ENCODE measurements around the gene KLHL36.
A peak's percentile ranks its signal among the peaks of the same experiment; 100 is the strongest.
"Not testable (repeated sequence)": the region's sequence is repeated elsewhere in the genome, so short reads cannot be mapped to it uniquely, and the experiment has no call there.

The KLHL36 gene

DNA sequence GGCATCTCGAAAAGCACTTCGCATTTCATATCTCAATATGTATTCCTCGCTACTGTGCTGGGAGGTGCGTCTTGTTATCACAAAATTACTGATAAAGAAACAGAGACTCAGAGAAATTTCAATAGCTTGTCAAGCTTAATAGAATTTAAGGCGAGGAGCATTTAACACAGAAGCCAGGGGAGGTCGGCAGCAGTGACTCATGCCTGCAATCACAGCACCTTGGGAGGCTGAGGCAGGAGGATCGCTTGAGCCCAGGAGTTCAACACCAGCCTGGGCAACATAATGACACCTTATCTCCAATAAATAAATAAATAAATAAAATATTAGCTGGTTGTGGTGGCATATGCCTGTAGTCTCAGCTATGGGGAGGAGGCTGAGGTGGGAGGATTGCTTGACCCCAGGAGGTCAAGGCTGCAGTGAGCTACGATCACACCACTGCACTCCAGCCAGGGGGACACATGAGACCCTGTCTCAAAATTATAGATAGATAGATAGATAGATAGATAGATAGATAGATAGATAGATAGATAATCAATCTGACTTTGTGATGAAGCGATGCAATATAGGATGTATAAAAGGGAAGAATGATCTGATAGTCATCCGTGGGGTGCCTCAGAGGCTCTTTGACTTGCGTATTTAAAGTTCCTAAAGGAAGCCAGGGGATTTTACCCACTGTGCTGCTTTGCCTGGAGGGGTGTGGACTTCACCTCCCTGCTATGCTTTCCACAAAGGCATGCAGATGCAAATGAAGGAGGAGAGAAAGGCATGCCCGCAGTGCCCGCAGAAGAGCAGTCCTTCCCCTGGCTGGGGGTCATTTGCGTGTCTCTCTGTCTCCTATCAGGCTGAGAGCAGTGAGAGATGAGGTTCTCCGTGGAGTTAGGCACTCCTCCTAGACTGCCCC, 35.6 kb downstream of the KLHL36 start:
- no peaks in the 10 kb centered on the region for H3K27me3 ChIP-seq (ENCODE audit: insufficient read depth, insufficient read length)
- peaks cover 11% of the 10 kb centered on the region for H3K4me1 ChIP-seq (ENCODE audit: insufficient read depth, insufficient read length)

DNA sequence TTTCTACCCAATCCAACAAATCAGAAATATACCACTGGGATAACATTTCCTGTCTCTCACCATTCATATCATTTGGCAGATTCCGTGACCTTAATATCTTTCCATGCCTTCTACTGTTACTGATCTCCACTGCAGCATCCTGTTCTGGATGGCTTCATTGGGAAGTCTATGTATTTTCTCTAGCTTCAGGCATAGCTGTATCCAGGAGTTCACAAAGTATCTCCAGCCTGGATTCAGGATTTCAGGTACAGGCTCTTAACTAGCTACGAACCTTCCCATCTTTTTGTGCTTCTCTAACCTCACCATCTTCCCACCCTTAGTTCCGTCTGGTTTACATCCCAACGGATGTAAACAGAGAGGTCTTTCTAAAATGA, 36.3 kb downstream of the KLHL36 start:
- no peak for DNase-seq (ENCODE audit: low read depth, low spot score)
- Histone ChIP-seq H3K9me3 (ENCODE audit: insufficient read depth, low read length) (peaks cover 9% of the 10 kb centered on the region; the same call in 1 of the 2 replicates), H3K27me3 (ENCODE audit: insufficient read depth, insufficient read length) (no peaks in the 10 kb centered on the region), H3K4me1 (ENCODE audit: insufficient read depth, insufficient read length) (peaks cover 11% of the 10 kb centered on the region), H3K4me3 (ENCODE audit: insufficient read length, low read depth) (no peak overlapping the region), H3K9ac (ENCODE audit: insufficient read length, low read depth) (no peak overlapping the region), H3K36me3 (ENCODE audit: insufficient read depth, insufficient read length, low read length) (no peaks in the 10 kb centered on the region)
- TF ChIP-seq YY1 (IDR thresholded peaks at IDR 0.05; ENCODE audit: insufficient read depth, insufficient read length) (no peak), ZNF274 (IDR thresholded peaks at IDR 0.05; ENCODE audit: low read depth, low read length) (no peak), SUZ12 (IDR thresholded peaks at IDR 0.05; ENCODE audit: extremely low read depth, insufficient read depth, insufficient read length) (no peak)

More for the DNA sequence above, 35.6 kb downstream of the KLHL36 start:
- H3K9me3 ChIP-seq (ENCODE audit: insufficient read depth, low read length) = peaks cover 9% of the 10 kb centered on the region; the same call in 1 of the 2 replicates
- TF ChIP-seq ZNF274 (IDR thresholded peaks at IDR 0.05; ENCODE audit: low read depth, low read length) = no peak
- no peak overlapping the region for H3K9ac ChIP-seq (ENCODE audit: insufficient read length, low read depth)
- DNase-seq (ENCODE audit: low read depth, low spot score) = peak; percentile 63
- H3K4me3 ChIP-seq (ENCODE audit: insufficient read length, low read depth) = no peak overlapping the region
- no peaks in the 10 kb centered on the region for H3K36me3 ChIP-seq (ENCODE audit: insufficient read depth, insufficient read length, low read length)

DNA sequence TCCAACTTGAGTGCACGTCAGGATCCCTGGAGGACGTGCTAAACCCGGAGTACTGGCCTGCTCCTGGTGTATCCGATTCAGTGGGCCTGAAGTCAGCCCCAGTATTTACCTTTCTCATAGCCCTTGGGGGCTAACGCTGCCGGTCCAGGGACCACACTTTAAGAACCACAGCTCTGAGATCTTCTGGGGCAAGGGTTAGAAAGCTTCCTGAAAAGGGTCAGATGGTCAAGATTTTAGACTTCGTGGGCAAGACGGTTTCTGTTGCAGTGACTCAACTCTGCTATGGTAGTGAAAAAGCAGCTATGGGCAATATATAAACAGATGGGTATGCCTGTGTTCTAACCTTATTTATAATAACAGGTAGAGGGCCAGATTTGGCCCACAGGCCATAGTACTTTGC, 36.9 kb downstream of the KLHL36 start:
- Histone ChIP-seq H3K4me1 (ENCODE audit: insufficient read depth, insufficient read length) (peaks cover 11% of the 10 kb centered on the region), H3K4me3 (ENCODE audit: insufficient read length, low read depth) (no peak overlapping the region), H3K27me3 (ENCODE audit: insufficient read depth, insufficient read length) (no peaks in the 10 kb centered on the region), H3K36me3 (ENCODE audit: insufficient read depth, insufficient read length, low read length) (no peaks in the 10 kb centered on the region), H3K9ac (ENCODE audit: insufficient read length, low read depth) (no peak overlapping the region), H3K9me3 (ENCODE audit: insufficient read depth, low read length) (peaks cover 9% of the 10 kb centered on the region; the same call in 1 of the 2 replicates)
- TF ChIP-seq SUZ12 (IDR thresholded peaks at IDR 0.05; ENCODE audit: extremely low read depth, insufficient read depth, insufficient read length) = no peak
- TF ChIP-seq YY1 (IDR thresholded peaks at IDR 0.05; ENCODE audit: insufficient read depth, insufficient read length) = no peak
- no peak for DNase-seq (ENCODE audit: low read depth, low spot score)

DNA sequence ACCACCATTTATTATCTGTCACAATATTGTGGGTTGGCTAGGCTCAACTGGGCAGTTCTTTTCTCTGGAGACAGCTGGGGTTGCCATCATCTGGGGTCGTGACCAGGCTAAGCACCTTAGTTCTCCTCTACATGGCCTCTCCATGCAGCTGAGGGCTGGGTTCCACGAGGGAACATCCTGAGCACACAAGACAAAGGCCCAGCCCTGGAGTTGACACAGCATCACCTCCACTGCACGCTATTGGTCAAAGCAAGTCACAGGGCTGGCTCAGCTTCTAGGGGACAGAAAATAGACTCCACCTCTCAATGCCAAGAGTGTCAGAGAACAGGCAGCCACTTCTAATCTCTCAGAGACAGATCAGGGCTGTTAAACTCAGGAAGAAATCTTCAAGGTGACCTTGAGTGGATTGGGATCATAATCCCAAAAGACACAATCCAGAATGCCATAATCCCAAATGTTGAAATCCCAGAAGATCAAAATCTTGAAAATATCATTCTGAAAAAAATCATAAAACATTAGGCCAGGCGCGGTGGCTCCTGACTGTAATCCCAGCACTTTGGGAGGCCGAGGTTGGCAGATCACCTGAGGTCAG, 38.5 kb downstream of the KLHL36 start:
- Histone ChIP-seq H3K4me3 (ENCODE audit: insufficient read length, low read depth) (no peak overlapping the region), H3K9ac (ENCODE audit: insufficient read length, low read depth) (no peak overlapping the region)
- DNase-seq (ENCODE audit: low read depth, low spot score) = no peak

DNA sequence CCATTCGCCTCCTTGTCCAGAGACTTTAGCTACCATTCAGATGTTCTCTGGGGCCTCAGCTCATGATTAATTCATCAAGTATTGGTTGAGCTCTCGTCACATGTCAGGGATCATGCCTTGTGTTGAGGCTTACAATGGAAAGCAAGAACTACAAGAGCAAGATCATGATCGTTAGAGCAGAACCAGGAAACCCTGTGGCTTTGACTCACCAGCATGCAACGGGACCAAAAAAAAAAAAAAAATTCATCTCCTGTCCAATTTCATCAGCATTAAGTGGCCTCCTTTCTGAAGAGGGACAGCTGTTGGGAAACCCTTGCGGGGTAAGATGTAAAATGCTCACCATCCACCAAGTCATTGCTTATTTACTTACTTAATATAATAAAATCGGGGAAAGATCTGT, 39.4 kb downstream of the KLHL36 start:
- Histone ChIP-seq H3K27me3 (ENCODE audit: insufficient read depth, insufficient read length) (no peaks in the 10 kb centered on the region), H3K36me3 (ENCODE audit: insufficient read depth, insufficient read length, low read length) (no peaks in the 10 kb centered on the region), H3K9ac (ENCODE audit: insufficient read length, low read depth) (no peak overlapping the region), H3K4me3 (ENCODE audit: insufficient read length, low read depth) (no peak overlapping the region), H3K9me3 (ENCODE audit: insufficient read depth, low read length) (peaks cover 9% of the 10 kb centered on the region; the same call in 1 of the 2 replicates), H3K4me1 (ENCODE audit: insufficient read depth, insufficient read length) (peaks cover 11% of the 10 kb centered on the region)
- DNase-seq (ENCODE audit: low read depth, low spot score) = no peak
- no peak for TF ChIP-seq ZNF274 (IDR thresholded peaks at IDR 0.05; ENCODE audit: low read depth, low read length)
- no peak for TF ChIP-seq SUZ12 (IDR thresholded peaks at IDR 0.05; ENCODE audit: extremely low read depth, insufficient read depth, insufficient read length)
- no peak for TF ChIP-seq YY1 (IDR thresholded peaks at IDR 0.05; ENCODE audit: insufficient read depth, insufficient read length)

More for the DNA sequence above, 38.5 kb downstream of the KLHL36 start:
- H3K36me3 ChIP-seq (ENCODE audit: insufficient read depth, insufficient read length, low read length) = no peaks in the 10 kb centered on the region
- peaks cover 9% of the 10 kb centered on the region; the same call in 1 of the 2 replicates for H3K9me3 ChIP-seq (ENCODE audit: insufficient read depth, low read length)
- H3K27me3 ChIP-seq (ENCODE audit: insufficient read depth, insufficient read length) = no peaks in the 10 kb centered on the region
- peaks cover 11% of the 10 kb centered on the region for H3K4me1 ChIP-seq (ENCODE audit: insufficient read depth, insufficient read length)
- TF ChIP-seq ZNF274 (IDR thresholded peaks at IDR 0.05; ENCODE audit: low read depth, low read length) (no peak), YY1 (IDR thresholded peaks at IDR 0.05; ENCODE audit: insufficient read depth, insufficient read length) (no peak), SUZ12 (IDR thresholded peaks at IDR 0.05; ENCODE audit: extremely low read depth, insufficient read depth, insufficient read length) (no peak)

DNA sequence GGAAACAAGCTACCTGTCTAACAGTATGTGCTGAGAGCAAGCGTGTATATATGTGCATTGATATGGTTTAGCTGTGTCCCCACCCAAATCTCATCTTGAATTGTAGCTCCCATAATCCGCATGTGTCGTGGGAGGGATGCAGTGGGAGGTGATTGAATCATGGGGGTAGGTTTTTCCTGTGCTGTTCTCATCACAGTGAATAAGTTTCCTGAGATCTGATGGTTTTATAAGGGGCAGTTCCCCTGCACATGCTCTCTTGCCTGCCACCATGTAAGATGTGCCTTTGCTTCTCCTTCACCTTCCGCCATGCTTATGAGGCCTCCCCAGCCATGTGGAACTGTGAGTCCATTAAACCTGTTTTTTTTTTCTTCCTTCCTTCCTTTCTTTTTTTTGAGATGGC, 39.9 kb downstream of the KLHL36 start:
- not testable (repeated sequence) for H3K36me3 ChIP-seq (ENCODE audit: insufficient read depth, insufficient read length, low read length); H3K27me3 ChIP-seq (ENCODE audit: insufficient read depth, insufficient read length); DNase-seq (ENCODE audit: low read depth, low spot score); H3K9me3 ChIP-seq (ENCODE audit: insufficient read depth, low read length); H3K4me3 ChIP-seq (ENCODE audit: insufficient read length, low read depth); H3K9ac ChIP-seq (ENCODE audit: insufficient read length, low read depth)
- peaks cover 11% of the 10 kb centered on the region for H3K4me1 ChIP-seq (ENCODE audit: insufficient read depth, insufficient read length)

DNA sequence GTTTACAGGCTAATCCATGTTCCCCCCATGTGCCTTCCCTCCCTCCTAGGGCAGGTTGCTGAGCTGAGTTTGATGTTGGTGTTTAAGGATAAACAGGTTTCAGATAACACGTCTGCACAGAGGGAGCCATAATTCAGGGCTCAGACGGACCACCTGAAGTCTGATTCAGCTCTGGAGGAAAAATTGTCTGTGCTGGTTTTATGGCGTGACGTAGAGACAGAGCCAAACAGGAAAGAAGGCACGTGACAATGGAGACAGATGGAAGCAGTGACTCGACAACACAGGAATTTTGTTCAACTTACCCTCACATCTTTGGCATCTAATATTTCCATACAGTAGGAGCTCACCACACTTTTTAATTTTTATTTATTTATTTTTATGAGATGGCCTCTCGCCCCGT, 40.8 kb downstream of the KLHL36 start:
- H3K36me3 ChIP-seq (ENCODE audit: insufficient read depth, insufficient read length, low read length) = no peaks in the 10 kb centered on the region
- no peak overlapping the region for H3K9ac ChIP-seq (ENCODE audit: insufficient read length, low read depth)
- peaks cover 9% of the 10 kb centered on the region; the same call in 1 of the 2 replicates for H3K9me3 ChIP-seq (ENCODE audit: insufficient read depth, low read length)
- no peak for DNase-seq (ENCODE audit: low read depth, low spot score)
- TF ChIP-seq YY1 (IDR thresholded peaks at IDR 0.05; ENCODE audit: insufficient read depth, insufficient read length) = no peak
- TF ChIP-seq SUZ12 (IDR thresholded peaks at IDR 0.05; ENCODE audit: extremely low read depth, insufficient read depth, insufficient read length) = no peak
- no peaks in the 10 kb centered on the region for H3K27me3 ChIP-seq (ENCODE audit: insufficient read depth, insufficient read length)
- H3K4me3 ChIP-seq (ENCODE audit: insufficient read length, low read depth) = no peak overlapping the region
- peaks cover 8% of the 10 kb centered on the region for H3K4me1 ChIP-seq (ENCODE audit: insufficient read depth, insufficient read length)
